HepG2 (cell line): ENCODE results near the gene CERS6. TPM values are rescaled to one million over a fixed set of nuclear protein-coding genes. Genes with fewer than 3 reads are reported as not detected.

ENCODE experiments used
- ATAC-seq: fragments of 200-7000 bp; cut with Tn5 transposase; 3 replicates; pipeline ENCODE4 v1.9.1; 2020; ENCODE audit warnings: mild to moderate bottlenecking, moderate library complexity
- BruUV-seq: library from RNA; stranded (reverse); fragments of 400-500 nt; replicated peaks from 2 replicates; lab custom pipeline; 2021; lab: Mats Ljungman, UMichigan
- CTCF ChIA-PET: fragments of 300-600 bp; formaldehyde crosslinking; extraction: SDS; loops from one replicate; lab custom pipeline; 2021; ENCODE audit warnings: low total read pairs, inconsistent platforms, low intra/inter-chr PET ratio; lab: Yijun Ruan, JAX
- POLR2A ChIA-PET: fragments of 350-600 bp; sonication (Branson Sonifier 250); formaldehyde crosslinking; loops from one replicate; lab custom pipeline; 2020; ENCODE audit warnings: antibody characterized with exemption, inconsistent platforms; lab: Yijun Ruan, JAX
- DNase-seq: peaks from one replicate; pipeline ENCODE4 v3.0.0-alpha.2; 2015; ENCODE audit warnings: low spot score
- FAIRE-seq: peaks from 3 replicates; lab custom pipeline; 2011; peaks lifted over from hg19 to GRCh38; lab: Jason Lieb, UNC
- H2AFZ ChIP-seq: one replicate; pipeline ENCODE4 v1.6.1; 2011; ENCODE audit warnings: low read length, inconsistent platforms
- H3K27ac ChIP-seq: fragments of 300-600 bp; 3 replicates; pipeline ENCODE4 v1.8.0; 2011; ENCODE audit warnings: mixed run types, mild to moderate bottlenecking, mixed read lengths, low read length, inconsistent platforms; ENCODE audit not compliant: insufficient read depth; ENCODE audit errors: extremely low read length
- H3K27me3 ChIP-seq, 2 experiments: fragments of 200-600 bp in 1 of 2; 2 replicates in 1 of 2; 3 replicates in 1 of 2; pipeline versions ENCODE4 v1.6.0 to v1.8.0; 2011; ENCODE audit warnings: low read length in 2 of 2, mild to moderate bottlenecking in 2 of 2, moderate library complexity in 2 of 2, inconsistent platforms in 1 of 2; ENCODE audit not compliant: insufficient read depth in 2 of 2, control insufficient read depth in 1 of 2
- H3K36me3 ChIP-seq, 2 experiments: fragments of 200-600 bp in 1 of 2; replicated peaks in 1 of 2; 2 replicates in 1 of 2; 3 replicates in 1 of 2; pipeline versions ENCODE4 v1.5.1 to v1.8.0; 2011; ENCODE audit warnings: low read length in 2 of 2, inconsistent platforms in 1 of 2; ENCODE audit not compliant: insufficient read depth in 2 of 2, control insufficient read depth in 1 of 2
- H3K4me1 ChIP-seq: 2 replicates; pipeline ENCODE4 v1.5.1; 2012; ENCODE audit warnings: low read length, inconsistent platforms; ENCODE audit not compliant: insufficient read depth
- H3K4me2 ChIP-seq: 2 replicates; pipeline ENCODE4 v1.6.0; 2011; ENCODE audit warnings: low read depth, low read length, inconsistent platforms
- H3K4me3 ChIP-seq, 3 experiments: fragments of 200-600 bp in 1 of 3; sonication (generic), shearing (Covaris generic) in 1 of 3; replicated peaks in 1 of 3; 2 replicates each; pipeline ENCODE4 v1.5.1; 2011 to 2016; ENCODE audit warnings: low read length in 3 of 3, inconsistent platforms in 2 of 3, low read depth in 2 of 3, mild to moderate bottlenecking in 2 of 3, control low read depth in 1 of 3, mixed read lengths in 1 of 3; ENCODE audit not compliant: insufficient read depth in 1 of 3
- H3K79me2 ChIP-seq: one replicate; pipeline ENCODE4 v1.6.1; 2011; ENCODE audit warnings: low read length, inconsistent platforms; ENCODE audit not compliant: insufficient read depth
- H3K9ac ChIP-seq: 2 replicates; pipeline ENCODE4 v1.6.0; 2011; ENCODE audit warnings: mild to moderate bottlenecking, low read depth, low read length, inconsistent platforms; ENCODE audit not compliant: insufficient read depth
- H3K9me3 ChIP-seq: 2 replicates; pipeline ENCODE4 v1.5.1; 2012; ENCODE audit warnings: mild to moderate bottlenecking, low read length
- H4K20me1 ChIP-seq: 2 replicates; pipeline ENCODE4 v1.6.0; 2011; ENCODE audit warnings: inconsistent platforms, mild to moderate bottlenecking, low read length, moderate library complexity; ENCODE audit not compliant: insufficient read depth
- BHLHE40 ChIP-seq: IDR thresholded peaks from 2 replicates; pipeline ENCODE4 v1.6.1; 2011; ENCODE audit warnings: low read length, improper control_type of control experiment
- GLMP ChIP-seq: sonication (generic); formaldehyde crosslinking; IDR thresholded peaks from 2 replicates; pipeline ENCODE4 v1.9.0; 2021; ENCODE audit warnings: missing genetic modification reagents, mild to moderate bottlenecking, borderline replicate concordance
- MAFF ChIP-seq: IDR thresholded peaks from 2 replicates; pipeline ENCODE4 v1.6.1; 2011; ENCODE audit warnings: low read depth, low read length, improper control_type of control experiment
- MAFK ChIP-seq, 2 experiments: IDR thresholded peaks in 1 of 2; conservative IDR thresholded peaks in 1 of 2; 2 replicates each; pipeline ENCODE4 v1.6.1; 2011; ENCODE audit warnings: improper control_type of control experiment in 2 of 2, low read length in 2 of 2
- MTF1 ChIP-seq: sonication (generic); formaldehyde crosslinking; IDR thresholded peaks from 2 replicates; pipeline ENCODE4 v1.5.0; 2020; ENCODE audit warnings: missing genetic modification reagents
- PRPF4 ChIP-seq: fragments of 200-400 bp; formaldehyde crosslinking; IDR thresholded peaks from 2 replicates; pipeline ENCODE4 v1.6.1; 2016; ENCODE audit warnings: low read length, low read depth; ENCODE audit not compliant: poor library complexity, severe bottlenecking
- ZFP37 ChIP-seq: sonication (generic); formaldehyde crosslinking; IDR thresholded peaks from 2 replicates; pipeline ENCODE4 v1.4.0; 2020; ENCODE audit warnings: missing genetic modification reagents, borderline replicate concordance
- ZNF33A ChIP-seq: sonication (generic); formaldehyde crosslinking; IDR thresholded peaks from 2 replicates; pipeline ENCODE4 v1.5.1; 2020; ENCODE audit warnings: missing genetic modification reagents, mild to moderate bottlenecking, moderate library complexity, borderline replicate concordance
- WGBS: methylation state at CpG from one replicate; pipeline ENCODE4 v1.1.6; 2017; ENCODE audit warnings: low lambda C conversion rate; 5-methylcytosine and 5-hydroxymethylcytosine counted together
- in situ Hi-C: cut with HindIII; loops from 2 replicates; pipeline ENCODE4 v1.10.0; 2017; ENCODE audit warnings: low pct_unique_long_range_greater_than_20kb; ENCODE audit not compliant: extremely low pct_ligation_motif_present
- intact Hi-C: fragments of 100-400 bp; cut with micrococcal nuclease; formaldehyde crosslinking; loops from one replicate; pipeline ENCODE4 v1.10.0; 2022; ENCODE audit not compliant: unreplicated experiment
- polyA plus RNA-seq, 8 experiments: library from polyadenylated mRNA; depleted of rRNA in 3 of 8; stranded (reverse) in 7 of 8; unstranded in 1 of 8; fragments of >200 nt; fragmentation: Illumina TruSeq in 4 of 8; extraction: Trizol in 4 of 8; gene quantifications; 2 replicates each; pipeline versions ENCODE4 v1.2.1 to v1.2.3, GENCODE V29; 2011 to 2016; ENCODE audit warnings: low read depth in 4 of 8, missing spikeins in 1 of 8, mixed read lengths in 1 of 8; ENCODE audit not compliant: insufficient read depth in 1 of 8
- total RNA-seq, 5 experiments: library from RNA; depleted of rRNA; stranded (reverse); fragments of >200 nt; fragmentation: Illumina TruSeq; extraction: Trizol; gene quantifications; 2 replicates each; pipeline ENCODE4 v1.2.3, GENCODE V29; 2016; ENCODE audit warnings: low read depth in 1 of 5
- TF ChIP-seq, protein P1 (sequence below): sonication (generic); formaldehyde crosslinking; IDR thresholded peaks from 2 replicates; pipeline ENCODE4 v1.4.0; 2020; ENCODE audit warnings: missing genetic modification reagents, mild to moderate bottlenecking, borderline replicate concordance

CERS6 gene
- total and polyA plus RNA-seq, 2 of the 13 experiments (the other 11 are each of a cell fraction or from before 2014, with no cell fraction given), result 10.1 to 20.3 TPM

GRCh38 chr2:168573128-168573903 lies 117.2 kb downstream of the CERS6 start:
- FAIRE-seq (no peak), ATAC-seq (no peak), DNase-seq (no peak)
- Histone ChIP-seq H3K9me3 (no peaks in the 10 kb centered on the region), H3K9ac (no peak overlapping the region), H3K27ac (no peak overlapping the region), H4K20me1 (no peaks in the 10 kb centered on the region), H3K4me3 (no peak overlapping the region), H3K4me1 (no peaks in the 10 kb centered on the region), H2AFZ (no peak overlapping the region), H3K36me3 (0 out of 5 replicates have a peak, but pooled peaks cover 2 to 3% of the 10 kb centered on the region in 2 experiments), H3K4me2 (no peak overlapping the region), H3K79me2 (no peaks in the 10 kb centered on the region), H3K27me3 (no peaks in the 10 kb centered on the region)
- TF ChIP-seq GLMP (CRISPR knock-in tag), result no peak
- TF ChIP-seq ZFP37 (CRISPR knock-in tag), result no peak
- TF ChIP-seq, protein P1, sequence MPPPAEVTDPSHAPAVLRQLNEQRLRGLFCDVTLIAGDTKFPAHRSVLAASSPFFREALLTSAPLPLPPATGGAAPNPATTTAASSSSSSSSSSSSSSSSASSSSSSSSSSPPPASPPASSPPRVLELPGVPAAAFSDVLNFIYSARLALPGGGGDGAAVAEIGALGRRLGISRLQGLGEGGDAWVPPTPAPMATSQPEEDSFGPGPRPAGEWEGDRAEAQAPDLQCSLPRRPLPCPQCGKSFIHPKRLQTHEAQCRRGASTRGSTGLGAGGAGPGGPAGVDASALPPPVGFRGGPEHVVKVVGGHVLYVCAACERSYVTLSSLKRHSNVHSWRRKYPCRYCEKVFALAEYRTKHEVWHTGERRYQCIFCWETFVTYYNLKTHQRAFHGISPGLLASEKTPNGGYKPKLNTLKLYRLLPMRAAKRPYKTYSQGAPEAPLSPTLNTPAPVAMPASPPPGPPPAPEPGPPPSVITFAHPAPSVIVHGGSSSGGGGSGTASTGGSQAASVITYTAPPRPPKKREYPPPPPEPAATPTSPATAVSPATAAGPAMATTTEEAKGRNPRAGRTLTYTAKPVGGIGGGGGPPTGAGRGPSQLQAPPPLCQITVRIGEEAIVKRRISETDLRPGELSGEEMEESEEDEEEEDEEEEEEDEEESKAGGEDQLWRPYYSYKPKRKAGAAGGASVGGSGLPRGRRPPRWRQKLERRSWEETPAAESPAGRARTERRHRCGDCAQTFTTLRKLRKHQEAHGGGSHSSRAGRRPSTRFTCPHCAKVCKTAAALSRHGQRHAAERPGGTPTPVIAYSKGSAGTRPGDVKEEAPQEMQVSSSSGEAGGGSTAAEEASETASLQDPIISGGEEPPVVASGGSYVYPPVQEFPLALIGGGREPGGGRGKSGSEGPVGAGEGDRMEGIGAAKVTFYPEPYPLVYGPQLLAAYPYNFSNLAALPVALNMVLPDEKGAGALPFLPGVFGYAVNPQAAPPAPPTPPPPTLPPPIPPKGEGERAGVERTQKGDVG (CRISPR knock-in tag), result no peak
- TF ChIP-seq MAFK (conservative IDR thresholded peaks at IDR 0.05 in 1 of 2, IDR thresholded peaks at IDR 0.05 in 1 of 2; ENCODE audit: low read length in 2 of 2), result peak; percentile 64 to 67
- TF ChIP-seq BHLHE40, result no peak
- TF ChIP-seq PRPF4, result no peak
- TF ChIP-seq MAFF, result peak; percentile 48; the same call in 1 of the 2 replicates
- TF ChIP-seq MTF1, result no peak
- no peak for TF ChIP-seq ZNF33A (CRISPR knock-in tag)
- no TSS peak for BruUV-seq
- CTCF ChIA-PET, result no interaction called here
- POLR2A ChIA-PET, result no interaction called here
- WGBS, result 96% methylated on average over 1 of the region's 1 CpG
- intact Hi-C loops (no loop called here), in situ Hi-C loops (no loop called here)
